Measurements from ENCODE around the gene VSIG1.

VSIG1 gene

DNA sequence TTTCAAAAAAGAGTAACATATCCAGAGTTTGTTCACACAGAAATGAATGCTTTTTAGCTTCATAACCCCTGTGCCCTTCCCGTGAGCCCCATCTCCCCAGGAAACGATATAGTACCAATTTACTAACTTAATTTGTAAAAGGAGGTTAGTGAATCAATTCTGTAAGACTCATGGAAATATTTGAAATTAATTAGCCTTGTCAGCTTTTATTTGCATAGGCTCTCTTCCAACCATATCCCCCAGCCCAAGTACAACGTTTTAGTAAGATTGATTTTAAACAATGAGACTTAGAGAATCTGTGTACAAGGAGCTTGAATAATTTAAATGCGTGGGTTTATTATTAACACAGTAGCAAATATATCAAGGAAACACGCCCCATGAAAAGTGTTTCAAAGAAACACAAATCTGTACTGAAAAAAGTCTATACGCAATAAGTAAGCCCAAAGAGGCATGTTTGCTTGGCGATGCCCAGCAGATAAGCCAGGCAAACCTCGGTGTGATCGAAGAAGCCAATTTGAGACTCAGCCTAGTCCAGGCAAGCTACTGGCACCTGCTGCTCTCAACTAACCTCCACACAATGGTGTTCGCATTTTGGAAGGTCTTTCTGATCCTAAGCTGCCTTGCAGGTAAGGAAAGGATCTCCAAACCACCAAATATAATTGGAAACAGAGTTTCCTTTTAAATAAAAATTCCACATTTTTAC lies at the start of gene VSIG1:
VSIG1 (plus strand) TSS at position 512 of the 703 bp plus-strand sequence; CDS start at position 578, 66 bp downstream.
- no peak for DNase-seq

DNA sequence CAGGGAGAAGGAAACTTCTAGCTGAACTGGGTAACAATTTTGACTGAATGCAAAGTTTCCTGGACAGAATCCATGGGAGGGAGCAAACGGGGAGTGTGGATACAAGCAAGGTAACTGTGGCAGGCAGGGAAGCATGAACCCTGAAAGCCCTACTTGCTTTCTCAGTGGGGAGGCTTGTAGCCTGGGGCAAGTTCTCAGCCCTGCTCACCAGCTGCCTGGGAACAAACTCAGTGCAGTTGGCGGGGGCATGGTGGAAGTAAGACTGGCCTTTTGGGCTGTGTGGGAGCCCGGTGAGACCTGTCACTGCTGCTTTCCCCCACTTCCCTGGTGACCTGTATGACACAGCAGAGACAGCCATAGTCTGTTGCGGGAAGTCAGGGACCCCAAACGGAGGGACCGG lies 48.7 kb upstream of the VSIG1 start:
- DNase-seq = no peak

DNA sequence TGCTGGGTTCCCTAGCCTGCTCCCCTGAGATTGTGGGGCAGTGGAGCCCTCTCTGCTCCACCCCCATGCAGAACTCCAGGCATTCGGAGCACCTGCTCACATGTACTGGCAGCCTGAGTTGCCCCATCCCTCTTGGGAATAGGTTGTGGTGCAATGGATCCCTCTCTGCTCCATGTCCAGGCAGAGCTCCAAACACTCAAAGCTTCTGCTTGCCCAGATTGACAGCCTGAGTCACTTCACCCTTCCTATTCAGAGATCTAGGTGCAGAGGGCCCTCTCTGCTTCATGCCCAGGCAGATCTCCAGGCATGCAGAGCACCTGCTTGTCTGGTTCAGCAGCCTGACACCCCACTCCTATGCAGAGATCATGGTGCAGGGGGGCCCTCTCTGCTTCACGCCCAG lies 44.1 kb upstream of the VSIG1 start:
- no peak for DNase-seq

DNA sequence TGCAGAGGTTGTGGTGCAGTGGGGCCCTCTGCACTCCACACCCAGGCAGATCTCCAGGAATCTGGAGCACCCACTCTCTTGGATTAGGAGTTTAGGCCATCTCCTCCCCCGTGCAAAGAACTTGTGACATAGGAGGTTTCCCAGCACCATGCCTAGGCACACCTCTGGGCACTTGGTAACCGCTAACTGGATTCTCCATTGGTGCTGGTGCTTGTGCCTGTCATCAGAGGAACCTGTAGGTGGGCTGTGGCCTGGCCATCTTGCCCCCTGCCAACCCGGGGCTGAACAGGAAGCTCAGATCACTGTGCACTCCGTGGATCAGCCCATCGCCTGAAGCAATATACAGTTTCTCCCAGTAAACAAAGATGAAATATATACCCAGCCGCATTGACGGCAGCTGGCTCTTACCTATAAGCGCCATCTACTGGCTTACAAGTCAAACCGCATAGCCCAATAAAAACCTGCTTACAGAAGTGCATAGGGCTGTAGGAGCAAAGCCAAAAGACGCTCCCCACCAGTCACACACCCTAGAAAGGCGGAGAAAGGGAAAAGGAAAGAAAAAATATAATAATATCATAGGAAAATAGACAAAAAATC lies 43.5 kb upstream of the VSIG1 start:
- peak; percentile 36 for DNase-seq

GRCh38 chrX:108018656-108019381 lies 26.0 kb upstream of the VSIG1 start:
- DNase-seq = no peak

- no peak for DNase-seq
Observed at GRCh38 chrX:108019382-108019875, 25.4 kb upstream of the VSIG1 start.

- no peak for DNase-seq
Observed at GRCh38 chrX:108020631-108021030, 24.2 kb upstream of the VSIG1 start.

- DNase-seq = no peak
Observed at GRCh38 chrX:108022491-108023089, 22.3 kb upstream of the VSIG1 start.

DNA sequence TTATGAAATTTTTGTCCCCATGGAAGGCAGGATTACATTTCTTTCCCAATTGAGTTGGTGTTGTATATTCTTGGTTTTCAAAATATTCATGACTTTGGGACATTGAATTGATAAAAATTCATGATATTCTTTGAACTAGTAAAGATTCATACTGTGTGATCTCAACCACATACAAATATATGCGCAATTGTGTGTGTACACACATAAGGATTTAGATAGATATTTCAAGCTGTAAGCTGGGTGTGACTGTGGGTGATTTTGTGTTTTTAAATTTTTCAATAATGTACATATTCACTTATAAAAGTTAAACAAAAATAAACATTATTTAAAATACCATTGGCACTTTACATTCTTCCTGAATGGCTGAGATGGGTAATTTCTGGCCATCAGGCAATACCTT lies 19.5 kb upstream of the VSIG1 start:
- no peak for DNase-seq

DNA sequence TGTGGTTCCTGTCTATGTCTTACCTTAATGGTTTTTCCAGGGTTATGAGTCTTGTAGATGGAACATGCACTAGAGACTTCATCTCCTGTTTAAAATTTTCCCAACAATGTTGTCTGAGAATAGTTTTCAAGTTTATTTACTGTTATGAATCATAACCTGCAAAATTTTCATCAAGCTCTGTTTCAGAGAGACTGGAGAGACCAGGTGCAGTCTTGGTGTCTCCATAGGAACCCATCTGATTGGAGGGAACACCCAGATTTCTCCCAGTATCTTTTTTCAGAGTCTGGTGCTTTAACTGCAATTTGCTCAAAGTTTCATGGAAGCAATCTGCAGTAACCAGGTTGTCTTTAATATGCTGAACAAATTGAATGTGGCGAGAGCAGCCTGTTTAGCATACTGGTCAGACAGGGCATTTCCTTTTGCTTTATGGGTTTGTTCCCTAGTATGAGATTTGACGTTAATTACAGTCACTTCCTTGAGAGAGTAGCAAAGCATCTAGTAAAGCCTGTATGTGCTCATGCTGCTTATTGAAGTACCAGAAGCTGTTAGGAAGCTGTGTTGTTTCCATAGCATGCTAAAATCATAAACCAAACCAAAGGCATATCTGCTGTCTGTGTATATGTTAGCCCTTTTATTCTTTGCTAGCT lies 18.8 kb upstream of the VSIG1 start:
- no peak for DNase-seq

- DNase-seq = no peak
Observed at GRCh38 chrX:108028854-108029253, 16.0 kb upstream of the VSIG1 start.

DNA sequence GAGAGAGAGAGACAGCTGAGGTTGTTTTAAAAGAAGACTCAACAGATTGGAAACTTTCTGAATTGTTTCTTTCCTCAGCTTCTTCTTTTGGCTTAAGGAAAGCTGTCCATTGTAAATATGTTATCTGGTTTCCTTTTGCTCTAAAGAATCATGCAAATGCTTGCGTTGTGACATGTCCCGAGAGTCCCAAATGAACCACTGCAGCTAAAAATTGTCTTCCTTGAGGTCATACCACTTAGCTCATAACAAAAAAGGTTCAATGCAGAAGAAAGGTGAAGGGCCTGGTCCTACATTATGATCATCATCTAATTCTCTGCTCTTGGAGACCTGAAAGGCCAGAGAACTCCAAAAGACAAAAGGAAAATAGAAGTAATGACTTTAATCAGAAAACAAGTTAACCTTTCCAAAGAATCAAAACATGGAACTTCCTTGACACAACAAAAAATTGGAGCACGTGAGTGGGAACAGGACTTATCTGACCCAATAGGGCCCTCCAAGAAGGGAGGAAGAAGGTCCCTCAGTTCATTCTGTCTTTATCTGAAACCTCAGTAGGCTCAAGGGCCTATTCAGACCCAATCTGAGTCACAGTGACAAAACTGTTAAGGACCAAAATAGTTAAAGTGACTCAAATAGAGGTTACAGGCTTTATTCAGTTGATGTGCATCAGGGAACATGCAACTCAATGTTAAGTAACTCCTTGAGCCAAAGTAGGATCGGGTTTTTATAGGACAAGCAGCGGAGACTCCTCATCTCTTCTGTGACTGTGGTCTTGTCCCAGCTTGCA lies 14.7 kb upstream of the VSIG1 start:
- DNase-seq = no peak

- DNase-seq = no peak
Observed at GRCh38 chrX:108032944-108033343, 11.9 kb upstream of the VSIG1 start.

DNA sequence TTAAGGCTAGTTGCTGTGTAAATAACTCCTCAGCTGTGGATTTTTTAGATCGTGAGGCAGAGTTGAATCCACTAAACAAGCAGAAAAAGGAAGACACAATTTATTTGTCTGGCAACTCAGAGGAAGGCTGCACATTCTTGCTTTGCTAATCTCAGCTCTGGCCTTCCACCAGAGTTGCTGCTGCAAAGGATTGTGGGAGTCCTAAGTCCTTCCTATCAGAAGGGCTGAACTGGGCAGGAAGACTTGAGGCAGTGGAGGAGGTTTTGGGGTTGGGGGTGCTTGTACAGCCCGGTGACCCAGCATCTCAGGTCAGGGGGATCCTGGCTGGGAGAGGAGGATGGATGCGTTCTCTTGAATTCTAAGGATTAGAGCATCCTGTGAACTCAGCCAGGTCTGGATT lies 11.0 kb upstream of the VSIG1 start:
- DNase-seq = no peak

- DNase-seq = no peak
Observed at GRCh38 chrX:108034725-108035124, 10.1 kb upstream of the VSIG1 start.

- DNase-seq = peak; percentile 59
Observed at GRCh38 chrX:108036298-108036973, 8.4 kb upstream of the VSIG1 start.

DNA sequence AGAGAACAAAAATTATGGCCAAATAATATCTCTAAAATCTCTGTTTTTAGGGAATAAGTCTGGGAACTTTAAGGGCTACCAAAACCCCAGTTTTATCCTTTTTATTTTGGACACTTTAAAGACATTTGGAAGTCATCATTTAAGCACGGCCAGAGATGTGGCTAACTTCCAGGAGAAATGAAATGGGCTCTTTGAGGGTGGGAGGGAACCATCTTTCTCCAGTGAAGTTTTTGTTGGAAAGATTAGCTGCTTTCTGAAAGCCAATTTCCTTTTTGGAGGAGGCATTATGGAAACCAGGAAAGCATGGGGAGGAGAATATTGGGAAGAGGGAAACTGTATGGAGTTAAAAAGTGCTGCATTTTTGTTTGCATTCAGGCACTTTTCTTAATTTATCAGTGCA lies 4.8 kb downstream of the VSIG1 start:
- DNase-seq = no peak

GRCh38 chrX:108053218-108053617 lies 8.4 kb downstream of the VSIG1 start:
- DNase-seq = no peak

DNA sequence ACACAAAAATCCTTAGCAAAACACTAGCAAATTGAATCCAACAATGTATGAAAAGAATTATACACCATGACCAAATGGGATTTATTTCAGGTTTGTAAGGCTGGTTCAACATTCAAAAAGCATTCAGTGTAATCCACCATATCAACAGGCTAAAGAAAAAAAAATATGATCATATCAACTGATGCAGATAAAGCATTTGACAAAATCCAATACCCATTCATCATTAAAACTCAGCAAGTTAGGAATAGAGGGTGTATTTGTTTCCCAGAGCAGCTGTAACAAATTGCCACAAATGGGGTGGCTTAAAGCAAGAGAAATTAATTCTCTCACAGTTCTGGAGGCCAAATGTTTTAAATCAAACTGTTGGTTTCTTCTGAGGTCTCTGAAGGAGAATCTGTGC lies 10.7 kb downstream of the VSIG1 start:
- no peak for DNase-seq

DNA sequence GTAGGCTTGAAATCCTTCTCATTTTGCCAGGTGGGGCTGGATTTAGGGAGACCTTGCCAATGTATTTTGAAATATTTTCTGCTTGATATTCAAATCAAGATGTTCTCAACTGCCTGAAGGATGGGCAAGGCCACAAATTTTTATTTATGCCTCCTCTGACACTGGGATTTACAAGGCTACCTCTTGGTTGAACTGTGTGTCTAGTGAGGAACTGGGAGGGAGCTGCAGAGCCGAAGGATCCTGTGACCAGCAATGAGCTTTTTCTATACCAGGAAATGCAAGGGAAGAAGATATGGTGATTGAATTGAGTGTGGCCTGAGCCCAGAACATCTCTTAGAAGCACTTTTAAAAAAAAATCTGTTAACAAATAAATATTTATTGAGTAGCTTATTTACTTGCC lies 14.9 kb downstream of the VSIG1 start:
- DNase-seq = no peak

- no peak for DNase-seq
Observed at GRCh38 chrX:108064001-108064400, 19.1 kb downstream of the VSIG1 start.

- DNase-seq = no peak
Observed at GRCh38 chrX:108064613-108065012, 19.7 kb downstream of the VSIG1 start.
